ENCODE measurements around the gene IPP.
A peak's percentile ranks its signal among the peaks of the same experiment; 100 is the strongest.
"Not testable (repeated sequence)": the region's sequence is repeated elsewhere in the genome, so short reads cannot be mapped to it uniquely, and the experiment has no call there.

Gene IPP

GRCh38 chr1:45750298-45751038 is at the start of gene IPP:
Gene IPP, minus strand, starts transcription at chr1:45750653. Its CDS starts 4,242 bp downstream, at chr1:45746411.
- peak; percentile 90 to 94 for DNase-seq (ENCODE audit: low read depth in 2 of 2)

GRCh38 chr1:45796946-45797345 is 46.5 kb upstream of the IPP start:
- no peak for DNase-seq (ENCODE audit: low read depth in 2 of 2)

GRCh38 chr1:45796381-45796780 is 45.9 kb upstream of the IPP start:
- no peak for DNase-seq (ENCODE audit: low read depth in 2 of 2)

- no peak for DNase-seq (ENCODE audit: low read depth in 2 of 2)
Observed at GRCh38 chr1:45793942-45794604, 43.6 kb upstream of the IPP start.

- DNase-seq (ENCODE audit: low read depth in 2 of 2), result no peak
Observed at GRCh38 chr1:45792744-45793143, 42.3 kb upstream of the IPP start.

GRCh38 chr1:45789601-45790000 is 39.1 kb upstream of the IPP start:
- no peak for DNase-seq (ENCODE audit: low read depth in 2 of 2)

- no peak for DNase-seq (ENCODE audit: low read depth in 2 of 2)
Observed at GRCh38 chr1:45787905-45788304, 37.5 kb upstream of the IPP start.

- peak in 1 of 2 donors; percentile 7 for DNase-seq (ENCODE audit: low read depth in 2 of 2)
Observed at GRCh38 chr1:45785583-45785982, 35.1 kb upstream of the IPP start.

GRCh38 chr1:45775794-45776193 is 25.3 kb upstream of the IPP start:
- no peak for DNase-seq (ENCODE audit: low read depth in 2 of 2)

GRCh38 chr1:45772971-45773370 is 22.5 kb upstream of the IPP start:
- DNase-seq (ENCODE audit: low read depth in 2 of 2), result no peak

- DNase-seq (ENCODE audit: low read depth in 2 of 2), result no peak
Observed at GRCh38 chr1:45769261-45769932, 18.9 kb upstream of the IPP start.

- no peak for DNase-seq (ENCODE audit: low read depth in 2 of 2)
Observed at GRCh38 chr1:45767035-45767434, 16.6 kb upstream of the IPP start.

- no peak for DNase-seq (ENCODE audit: low read depth in 2 of 2)
Observed at GRCh38 chr1:45765999-45766792, 15.7 kb upstream of the IPP start.

- no peak for DNase-seq (ENCODE audit: low read depth in 2 of 2)
Observed at GRCh38 chr1:45762291-45762690, 11.8 kb upstream of the IPP start.

GRCh38 chr1:45755697-45756096 is 5.2 kb upstream of the IPP start:
- DNase-seq (ENCODE audit: low read depth in 2 of 2), result no peak

- no peak for DNase-seq (ENCODE audit: low read depth in 2 of 2)
Observed at GRCh38 chr1:45753248-45754037, 3.0 kb upstream of the IPP start.

GRCh38 chr1:45752441-45753052 is 2.1 kb upstream of the IPP start:
- DNase-seq (ENCODE audit: low read depth in 2 of 2), result no peak

- DNase-seq (ENCODE audit: low read depth in 2 of 2), result no peak
Observed at GRCh38 chr1:45752014-45752413, 1.6 kb upstream of the IPP start.

GRCh38 chr1:45751039-45751838 is 786 bp upstream of the IPP start:
- DNase-seq (ENCODE audit: low read depth in 2 of 2), result not testable (repeated sequence)

GRCh38 chr1:45746922-45747321 is 3.5 kb downstream of the IPP start:
- no peak for DNase-seq (ENCODE audit: low read depth in 2 of 2)
